K562 (cell line): ENCODE measurements around the gene STUM. TPM values are rescaled to one million over a fixed set of nuclear protein-coding genes. Genes with fewer than 3 reads are reported as not detected.
A peak's percentile ranks its signal among the peaks of the same experiment; 100 is the strongest.

Source experiments
- ATAC-seq: fragments of 200-7000 bp; cut with Tn5 transposase; 3 replicates; pipeline ENCODE4 v1.9.1; 2020; ENCODE audit warnings: moderate library complexity
- BruUV-seq: library from RNA; stranded (reverse); fragments of 400-500 nt; replicated peaks from 2 replicates; lab custom pipeline; 2021; lab: Mats Ljungman, UMichigan
- CTCF ChIA-PET: fragments of 300-600 bp; formaldehyde crosslinking; extraction: SDS; loops from one replicate; lab custom pipeline; 2021; ENCODE audit warnings: low intra/inter-chr PET ratio; lab: Yijun Ruan, JAX
- POLR2A ChIA-PET: fragments of 300-600, 350-650 bp; sonication (Branson Sonifier 250); formaldehyde crosslinking; extraction: SDS; loops from one replicate; lab custom pipeline; 2021; ENCODE audit warnings: antibody characterized with exemption, inconsistent platforms; lab: Yijun Ruan, JAX
- DNase-seq, 4 experiments: peaks; one replicate each; pipeline versions ENCODE4 v3.0.0 to v3.0.0-alpha.2; 2011 to 2018; ENCODE audit warnings: low spot score in 3 of 4, mixed read lengths in 3 of 4; ENCODE audit errors: extremely low read depth in 1 of 4
- FAIRE-seq: peaks from 2 replicates; lab custom pipeline; 2011; peaks lifted over from hg19 to GRCh38; lab: Jason Lieb, UNC
- H2AFZ ChIP-seq: 2 replicates; pipeline ENCODE4 v1.6.0; 2011; ENCODE audit warnings: low read depth, low read length, control low read depth, inconsistent platforms
- H3K27ac ChIP-seq: fragments of 200-600 bp; 3 replicates; pipeline ENCODE4 v1.8.0; 2011; ENCODE audit warnings: low read depth, mild to moderate bottlenecking, control low read depth, inconsistent platforms, low read length, moderate library complexity, mixed read lengths; ENCODE audit errors: extremely low read depth
- H3K27me3 ChIP-seq, 2 experiments: fragments of 300-600 bp in 1 of 2; 2 replicates in 1 of 2; 3 replicates in 1 of 2; pipeline versions ENCODE4 v1.6.0 to v1.8.0; 2011; ENCODE audit warnings: inconsistent platforms in 2 of 2, low read length in 2 of 2, mild to moderate bottlenecking in 1 of 2, mixed read lengths in 1 of 2, moderate library complexity in 1 of 2; ENCODE audit not compliant: control insufficient read depth in 2 of 2, insufficient read depth in 2 of 2
- H3K36me3 ChIP-seq: fragments of 300-600 bp; 3 replicates; pipeline ENCODE4 v1.8.0; 2011; ENCODE audit warnings: mild to moderate bottlenecking, low read length, inconsistent platforms; ENCODE audit not compliant: control insufficient read depth, insufficient read depth
- H3K4me1 ChIP-seq, 2 experiments: fragments of 200-600 bp in 1 of 2; replicated peaks in 1 of 2; 2 replicates in 1 of 2; 3 replicates in 1 of 2; pipeline versions ENCODE4 v1.5.1 to v1.8.0; 2011; ENCODE audit warnings: inconsistent platforms in 2 of 2, low read length in 2 of 2, mild to moderate bottlenecking in 1 of 2, mixed read lengths in 1 of 2, moderate library complexity in 1 of 2; ENCODE audit not compliant: control insufficient read depth in 2 of 2, insufficient read depth in 2 of 2
- H3K4me2 ChIP-seq: 2 replicates; pipeline ENCODE4 v1.6.1; 2011; ENCODE audit warnings: low read length, control low read depth, inconsistent platforms, mixed read lengths; ENCODE audit not compliant: insufficient read depth
- H3K4me3 ChIP-seq: fragments of 200-600 bp; sonication (generic), shearing (Covaris generic); 2 replicates; pipeline ENCODE4 v1.5.1; 2016; ENCODE audit warnings: control low read depth, inconsistent platforms
- H3K79me2 ChIP-seq: fragments of 200-600 bp; 3 replicates; pipeline ENCODE4 v1.8.0; 2011; ENCODE audit warnings: low read length, inconsistent platforms; ENCODE audit not compliant: control insufficient read depth, insufficient read depth
- H3K9ac ChIP-seq, 2 experiments: 2 replicates each; pipeline versions ENCODE4 v1.6.0 to v1.6.1; 2011; ENCODE audit warnings: low read depth in 2 of 2, low read length in 2 of 2, control low read depth in 1 of 2, inconsistent platforms in 1 of 2, mild to moderate bottlenecking in 1 of 2, mixed read lengths in 1 of 2; ENCODE audit not compliant: insufficient read depth in 1 of 2
- H3K9me1 ChIP-seq: one replicate; pipeline ENCODE4 v1.6.0; 2011; ENCODE audit warnings: inconsistent platforms, mild to moderate bottlenecking, low read length, moderate library complexity; ENCODE audit not compliant: control insufficient read depth, insufficient read depth
- H3K9me3 ChIP-seq: replicated peaks from 2 replicates; pipeline ENCODE4 v1.5.1; 2011; ENCODE audit warnings: low read depth, low read length, inconsistent platforms; ENCODE audit not compliant: control insufficient read depth, insufficient read depth
- H4K20me1 ChIP-seq: replicated peaks from 2 replicates; pipeline ENCODE4 v1.6.1; 2011; ENCODE audit warnings: low read length, inconsistent platforms, mixed read lengths; ENCODE audit not compliant: control insufficient read depth, insufficient read depth
- NCOA4 ChIP-seq: fragments of 450-650 bp; IDR thresholded peaks from 2 replicates; pipeline ENCODE4 v1.6.1; 2018; ENCODE audit warnings: mild to moderate bottlenecking; ENCODE audit not compliant: partially characterized antibody
- RAD21 ChIP-seq, 2 experiments: fragments of 250-450 bp in 1 of 2; fragments of 450-650 bp in 1 of 2; sonication (Bioruptor Pico) in 1 of 2; formaldehyde crosslinking in 1 of 2; IDR thresholded peaks in 1 of 2; conservative IDR thresholded peaks in 1 of 2; 2 replicates each; pipeline versions ENCODE4 v1.4.0 to v1.8.0; 2020 to 2022; ENCODE audit warnings: mild to moderate bottlenecking in 2 of 2, moderate library complexity in 1 of 2
- ZNF76 ChIP-seq: fragments of 250-450 bp; sonication (Bioruptor Pico); IDR thresholded peaks from 2 replicates; pipeline ENCODE4 v1.4.0; 2020; ENCODE audit warnings: mild to moderate bottlenecking, moderate library complexity, borderline replicate concordance
- ZNF830 ChIP-seq: fragments of 250-450 bp; sonication (Bioruptor Pico); IDR thresholded peaks from 2 replicates; pipeline ENCODE4 v1.5.0; 2021; ENCODE audit warnings: mild to moderate bottlenecking
- WGBS: fragments of 100-300 bp; shearing (Covaris generic); methylation state at CpG from one replicate; pipeline ENCODE4 v1.1.6; 2016; ENCODE audit warnings: low coverage, mixed read lengths; ENCODE audit not compliant: insufficient coverage; ENCODE audit errors: missing lambda C conversion rate; 5-methylcytosine and 5-hydroxymethylcytosine counted together
- in situ Hi-C: fragments of 300-500 bp; cut with MboI; formaldehyde crosslinking; loops from 4 replicates; pipeline ENCODE4 v1.15.0; 2018; ENCODE audit warnings: inconsistent platforms, mixed read lengths
- intact Hi-C: fragments of 100-400 bp; cut with micrococcal nuclease; formaldehyde crosslinking; loops from 2 replicates; pipeline ENCODE4 v1.14.2; 2022
- polyA plus RNA-seq, 8 experiments: library from polyadenylated mRNA; depleted of rRNA in 4 of 8; stranded (reverse) in 5 of 8; unstranded in 3 of 8; fragments of >200 nt; fragmentation: Nextera tagmentation in 2 of 8; fragmentation: Illumina TruSeq in 1 of 8; extraction: Ambion mirVana in 2 of 8; extraction: Trizol in 1 of 8; gene quantifications; 2 replicates each; pipeline versions ENCODE4 v1.2.1 to v1.2.3, GENCODE V29; 2011 to 2014; ENCODE audit warnings: inconsistent platforms in 1 of 8, missing spikeins in 1 of 8
- total RNA-seq, 7 experiments: library from RNA; depleted of rRNA in 6 of 7; stranded (reverse); fragments of >200 nt in 6 of 7; fragmentation: Illumina TruSeq in 2 of 7; extraction: Trizol in 2 of 7; gene quantifications; 2 replicates each; pipeline versions ENCODE4 v1.2.1 to v1.2.3, GENCODE V29; 2011 to 2021; ENCODE audit warnings: low replicate concordance in 1 of 7
- TF ChIP-seq, protein P1 (sequence below), 3 experiments: IDR thresholded peaks in 2 of 3; conservative IDR thresholded peaks in 1 of 3; 2 replicates each; pipeline ENCODE4 v1.5.1; 2011 to 2012; ENCODE audit warnings: low read length in 3 of 3, mild to moderate bottlenecking in 3 of 3, control low read depth in 2 of 3, improper control_type of control experiment in 1 of 3, inconsistent platforms in 1 of 3, low read depth in 1 of 3, mixed read lengths in 1 of 3, moderate library complexity in 1 of 3; ENCODE audit not compliant: insufficient read depth in 2 of 3

The STUM gene
- total and polyA plus RNA-seq, 9 of the 15 experiments (the other 6 are each of a cell fraction or from before 2014, with no cell fraction given): not detected

GRCh38 chr1:226568077-226568831 is 19.7 kb downstream of the STUM start:
- 1% methylated on average over 13 of the region's 13 CpGs for WGBS
- ATAC-seq (peak; percentile 78), FAIRE-seq (no peak), DNase-seq (peak in 2 of 4 experiments; percentile 19 to 40)
- intact Hi-C loops: no loop called here
- TF ChIP-seq RAD21 (CRISPR knock-in tag; conservative IDR thresholded peaks at IDR 0.05 in 1 of 2, IDR thresholded peaks at IDR 0.05 in 1 of 2) (peak in 1 of 2 experiments; percentile 15; a peak in 1 of 4 replicates), NCOA4 (no peak), ZNF76 (CRISPR knock-in tag) (0 out of 2 replicates have a peak, but pooled peaks have one; percentile 23), ZNF830 (CRISPR knock-in tag) (no peak)
- TF ChIP-seq, protein P1, sequence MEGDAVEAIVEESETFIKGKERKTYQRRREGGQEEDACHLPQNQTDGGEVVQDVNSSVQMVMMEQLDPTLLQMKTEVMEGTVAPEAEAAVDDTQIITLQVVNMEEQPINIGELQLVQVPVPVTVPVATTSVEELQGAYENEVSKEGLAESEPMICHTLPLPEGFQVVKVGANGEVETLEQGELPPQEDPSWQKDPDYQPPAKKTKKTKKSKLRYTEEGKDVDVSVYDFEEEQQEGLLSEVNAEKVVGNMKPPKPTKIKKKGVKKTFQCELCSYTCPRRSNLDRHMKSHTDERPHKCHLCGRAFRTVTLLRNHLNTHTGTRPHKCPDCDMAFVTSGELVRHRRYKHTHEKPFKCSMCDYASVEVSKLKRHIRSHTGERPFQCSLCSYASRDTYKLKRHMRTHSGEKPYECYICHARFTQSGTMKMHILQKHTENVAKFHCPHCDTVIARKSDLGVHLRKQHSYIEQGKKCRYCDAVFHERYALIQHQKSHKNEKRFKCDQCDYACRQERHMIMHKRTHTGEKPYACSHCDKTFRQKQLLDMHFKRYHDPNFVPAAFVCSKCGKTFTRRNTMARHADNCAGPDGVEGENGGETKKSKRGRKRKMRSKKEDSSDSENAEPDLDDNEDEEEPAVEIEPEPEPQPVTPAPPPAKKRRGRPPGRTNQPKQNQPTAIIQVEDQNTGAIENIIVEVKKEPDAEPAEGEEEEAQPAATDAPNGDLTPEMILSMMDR (IDR thresholded peaks at IDR 0.05 in 2 of 3, conservative IDR thresholded peaks at IDR 0.05 in 1 of 3; ENCODE audit: insufficient read depth in 2 of 3, low read depth in 1 of 3, low read length in 3 of 3): peak; percentile 41 to 56 (median 50)
- ChIA-PET CTCF (no interaction called here), POLR2A (interaction anchor here (0.9 kb wide), 1 partner anchor 21 kb away, joined by 4 read pairs; no protein-coding TSS in a partner anchor)
- Histone ChIP-seq H4K20me1 (0 out of 2 replicates have a peak, but pooled peaks cover 4% of the 10 kb centered on the region), H3K4me1 (no peaks in the 10 kb centered on the region), H3K27me3 (peaks cover 17 to 68% of the 10 kb centered on the region in 2 experiments), H3K27ac (no peak overlapping the region), H2AFZ (no peak overlapping the region), H3K4me2 (no peak overlapping the region), H3K79me2 (no peaks in the 10 kb centered on the region), H3K9me3 (no peaks in the 10 kb centered on the region), H3K4me3 (no peak overlapping the region), H3K9me1 (no peaks in the 10 kb centered on the region), H3K9ac (no peak overlapping the region), H3K36me3 (no peaks in the 10 kb centered on the region)
- in situ Hi-C loops: no loop called here
- no TSS peak for BruUV-seq
